GM12801 (cell line): ENCODE measurements around the gene VAV3.

Experiments
- TF ChIP-seq, protein P1 (sequence below): IDR thresholded peaks from one replicate; pipeline ENCODE4 v1.5.1; 2011; ENCODE audit warnings: control low read depth; ENCODE audit not compliant: insufficient read length; ENCODE audit errors: extremely low read depth

The VAV3 gene, protein sequence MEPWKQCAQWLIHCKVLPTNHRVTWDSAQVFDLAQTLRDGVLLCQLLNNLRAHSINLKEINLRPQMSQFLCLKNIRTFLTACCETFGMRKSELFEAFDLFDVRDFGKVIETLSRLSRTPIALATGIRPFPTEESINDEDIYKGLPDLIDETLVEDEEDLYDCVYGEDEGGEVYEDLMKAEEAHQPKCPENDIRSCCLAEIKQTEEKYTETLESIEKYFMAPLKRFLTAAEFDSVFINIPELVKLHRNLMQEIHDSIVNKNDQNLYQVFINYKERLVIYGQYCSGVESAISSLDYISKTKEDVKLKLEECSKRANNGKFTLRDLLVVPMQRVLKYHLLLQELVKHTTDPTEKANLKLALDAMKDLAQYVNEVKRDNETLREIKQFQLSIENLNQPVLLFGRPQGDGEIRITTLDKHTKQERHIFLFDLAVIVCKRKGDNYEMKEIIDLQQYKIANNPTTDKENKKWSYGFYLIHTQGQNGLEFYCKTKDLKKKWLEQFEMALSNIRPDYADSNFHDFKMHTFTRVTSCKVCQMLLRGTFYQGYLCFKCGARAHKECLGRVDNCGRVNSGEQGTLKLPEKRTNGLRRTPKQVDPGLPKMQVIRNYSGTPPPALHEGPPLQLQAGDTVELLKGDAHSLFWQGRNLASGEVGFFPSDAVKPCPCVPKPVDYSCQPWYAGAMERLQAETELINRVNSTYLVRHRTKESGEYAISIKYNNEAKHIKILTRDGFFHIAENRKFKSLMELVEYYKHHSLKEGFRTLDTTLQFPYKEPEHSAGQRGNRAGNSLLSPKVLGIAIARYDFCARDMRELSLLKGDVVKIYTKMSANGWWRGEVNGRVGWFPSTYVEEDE

DNA sequence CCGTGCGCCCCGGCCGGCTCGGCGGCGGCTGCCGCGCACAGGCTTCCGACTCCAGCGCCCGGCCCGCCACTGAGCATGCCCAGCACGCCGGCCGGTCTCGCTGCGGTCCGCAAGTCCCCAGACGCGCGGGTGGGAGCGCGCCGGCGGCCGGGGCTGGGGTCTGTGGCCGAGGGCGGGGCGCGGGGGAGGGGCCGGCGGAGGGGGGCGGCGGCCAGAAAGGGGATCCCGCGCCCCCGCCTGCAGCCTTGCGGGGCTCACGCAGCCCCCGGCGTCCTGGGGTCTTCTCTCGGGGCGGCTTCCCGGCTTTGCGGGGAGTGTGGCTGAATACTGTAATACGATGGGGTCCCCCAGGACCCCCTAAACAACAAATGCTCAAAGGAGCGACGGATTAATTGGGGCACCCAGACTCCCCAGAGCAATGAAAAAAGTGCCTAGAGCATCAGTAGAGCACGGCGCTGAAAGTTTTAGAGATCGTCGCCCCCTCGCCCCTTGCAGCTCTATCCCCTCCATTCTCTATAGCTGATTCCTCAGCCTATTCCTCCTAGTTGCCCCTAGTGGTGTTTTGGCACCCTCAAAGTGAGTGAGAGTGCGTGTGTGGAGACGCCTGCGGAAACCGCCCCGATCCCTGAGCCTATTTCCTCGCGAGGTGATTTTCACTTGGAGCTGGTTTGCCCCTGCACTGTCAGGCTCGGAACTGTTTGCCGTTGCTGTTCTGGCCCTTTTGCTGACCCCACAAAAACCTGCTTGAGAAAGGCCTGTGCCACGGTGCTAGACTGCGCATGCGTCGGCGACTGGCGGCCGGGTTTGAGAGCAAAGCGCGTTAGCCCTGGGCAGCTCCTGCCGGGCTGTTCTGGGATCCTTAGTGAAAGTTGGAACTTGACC, at the start of gene VAV3:
Gene VAV3 (minus strand): TSS at position 71 of the 882 bp plus-strand sequence. CDS start 311 bp downstream, outside the sequence.
- TF ChIP-seq, protein P1, sequence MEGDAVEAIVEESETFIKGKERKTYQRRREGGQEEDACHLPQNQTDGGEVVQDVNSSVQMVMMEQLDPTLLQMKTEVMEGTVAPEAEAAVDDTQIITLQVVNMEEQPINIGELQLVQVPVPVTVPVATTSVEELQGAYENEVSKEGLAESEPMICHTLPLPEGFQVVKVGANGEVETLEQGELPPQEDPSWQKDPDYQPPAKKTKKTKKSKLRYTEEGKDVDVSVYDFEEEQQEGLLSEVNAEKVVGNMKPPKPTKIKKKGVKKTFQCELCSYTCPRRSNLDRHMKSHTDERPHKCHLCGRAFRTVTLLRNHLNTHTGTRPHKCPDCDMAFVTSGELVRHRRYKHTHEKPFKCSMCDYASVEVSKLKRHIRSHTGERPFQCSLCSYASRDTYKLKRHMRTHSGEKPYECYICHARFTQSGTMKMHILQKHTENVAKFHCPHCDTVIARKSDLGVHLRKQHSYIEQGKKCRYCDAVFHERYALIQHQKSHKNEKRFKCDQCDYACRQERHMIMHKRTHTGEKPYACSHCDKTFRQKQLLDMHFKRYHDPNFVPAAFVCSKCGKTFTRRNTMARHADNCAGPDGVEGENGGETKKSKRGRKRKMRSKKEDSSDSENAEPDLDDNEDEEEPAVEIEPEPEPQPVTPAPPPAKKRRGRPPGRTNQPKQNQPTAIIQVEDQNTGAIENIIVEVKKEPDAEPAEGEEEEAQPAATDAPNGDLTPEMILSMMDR, result no peak

DNA sequence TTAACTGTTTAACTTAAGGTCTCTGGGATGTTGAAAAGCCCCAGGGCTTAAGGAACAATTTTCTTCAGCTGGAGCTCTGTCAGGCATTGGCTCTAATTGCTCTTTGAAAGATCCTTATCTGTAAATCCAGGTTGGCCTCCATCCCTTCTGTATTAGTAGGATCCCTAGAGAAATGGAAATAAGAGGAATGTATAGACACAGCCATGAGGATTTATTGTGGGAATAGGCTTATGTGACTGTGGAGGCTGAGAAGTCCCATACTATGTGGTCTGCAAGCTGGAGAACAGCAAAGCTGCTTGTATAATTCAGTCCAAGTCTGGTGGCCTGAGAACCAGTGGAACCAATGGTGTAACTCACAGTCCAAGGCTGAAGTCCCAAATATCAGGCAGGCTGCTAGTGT, 47.6 kb upstream of the VAV3 start:
- TF ChIP-seq, protein P1, result no peak

DNA sequence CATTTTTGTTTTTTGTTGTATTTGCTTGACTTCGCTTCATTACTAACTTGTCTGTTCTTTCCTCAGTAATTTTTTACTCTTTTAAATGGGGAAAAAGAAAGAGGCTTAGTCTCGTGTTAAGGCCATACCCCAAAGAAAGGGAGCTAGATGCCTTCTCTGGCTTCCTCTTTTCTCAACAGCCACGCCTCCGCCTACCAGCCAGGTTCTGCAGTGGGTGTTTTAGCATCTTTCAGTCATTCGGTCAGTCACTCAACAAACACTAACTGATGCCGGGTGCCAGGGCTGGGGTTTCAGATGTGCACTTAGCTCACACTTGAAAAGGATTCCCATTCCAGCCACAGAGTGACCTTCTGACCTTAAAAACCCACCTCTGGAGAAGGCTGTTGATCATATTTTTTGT, 46.3 kb upstream of the VAV3 start:
- TF ChIP-seq, protein P1, result no peak

DNA sequence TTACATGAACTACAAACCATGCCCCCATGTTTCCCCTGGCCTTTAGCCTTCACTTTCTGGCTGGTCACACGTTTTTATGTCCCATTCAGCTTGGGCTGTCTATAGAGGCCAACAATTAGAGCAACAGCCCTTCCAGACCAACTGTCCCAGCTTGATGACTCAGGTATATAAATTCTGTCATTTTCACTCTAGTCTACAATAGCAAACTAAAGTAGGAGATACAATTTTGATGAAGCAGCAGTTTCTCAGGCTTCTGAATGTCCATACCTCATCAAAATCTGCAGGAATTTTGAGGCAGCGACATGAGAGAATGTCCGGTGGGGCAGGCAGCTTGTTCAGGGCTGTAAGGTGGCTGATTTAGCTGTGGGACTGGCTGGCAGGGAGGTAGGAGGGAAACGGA, 45.6 kb upstream of the VAV3 start:
- TF ChIP-seq, protein P1, result no peak

DNA sequence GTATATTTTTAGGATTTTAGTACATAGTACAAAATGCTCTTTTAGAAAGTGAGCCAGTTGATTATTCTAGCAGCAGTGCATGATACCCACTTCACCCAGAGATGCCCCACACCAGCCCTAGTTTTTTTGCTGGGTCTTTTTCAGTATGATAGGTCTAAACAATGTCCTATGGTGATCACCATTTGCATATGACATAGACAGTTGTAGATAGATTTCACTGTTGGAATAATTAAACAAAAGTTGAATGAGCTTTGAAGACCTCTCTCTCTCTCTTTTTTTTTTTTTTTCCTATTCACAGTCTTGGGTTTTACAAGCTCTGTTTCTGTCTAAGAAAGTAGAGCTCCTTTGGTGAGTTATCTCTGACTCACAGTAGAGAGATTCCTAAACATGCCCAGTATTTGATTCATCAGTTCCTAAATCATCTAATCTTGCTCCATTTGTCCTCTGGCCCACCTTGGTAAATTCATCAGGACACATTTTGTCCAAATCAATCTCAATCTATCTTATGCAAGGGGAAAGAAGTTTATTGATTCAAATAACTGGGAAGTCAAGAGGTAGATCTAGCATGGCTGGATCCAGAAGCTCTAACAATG, 44.7 kb upstream of the VAV3 start:
- TF ChIP-seq, protein P1, result no peak

DNA sequence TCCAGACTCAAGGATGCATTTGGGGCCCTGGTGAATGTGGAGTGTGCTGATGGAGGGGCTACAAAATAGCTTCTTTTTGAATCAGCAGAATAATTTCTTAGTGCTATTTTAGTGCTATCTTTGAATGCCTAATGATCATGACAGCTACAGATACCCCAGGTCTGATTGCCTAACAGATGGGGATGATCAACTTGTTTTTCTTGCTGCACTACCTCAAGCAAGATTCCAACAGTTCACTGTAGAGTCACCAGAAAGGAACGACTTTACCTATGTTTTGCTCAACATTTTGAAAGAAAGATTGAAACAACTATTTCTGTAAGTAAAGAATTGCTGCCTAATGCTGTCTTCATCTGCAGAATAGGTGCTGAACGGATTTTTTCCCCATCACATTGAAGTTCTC, 42.6 kb upstream of the VAV3 start:
- TF ChIP-seq, protein P1, result no peak
